ENCODE data around the gene CCL23. TPM values are rescaled to one million over a fixed set of nuclear protein-coding genes. Genes with fewer than 3 reads are reported as not detected.

Gene CCL23, protein sequence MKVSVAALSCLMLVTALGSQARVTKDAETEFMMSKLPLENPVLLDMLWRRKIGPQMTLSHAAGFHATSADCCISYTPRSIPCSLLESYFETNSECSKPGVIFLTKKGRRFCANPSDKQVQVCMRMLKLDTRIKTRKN
- total RNA-seq = not detected in 2 replicates

DNA sequence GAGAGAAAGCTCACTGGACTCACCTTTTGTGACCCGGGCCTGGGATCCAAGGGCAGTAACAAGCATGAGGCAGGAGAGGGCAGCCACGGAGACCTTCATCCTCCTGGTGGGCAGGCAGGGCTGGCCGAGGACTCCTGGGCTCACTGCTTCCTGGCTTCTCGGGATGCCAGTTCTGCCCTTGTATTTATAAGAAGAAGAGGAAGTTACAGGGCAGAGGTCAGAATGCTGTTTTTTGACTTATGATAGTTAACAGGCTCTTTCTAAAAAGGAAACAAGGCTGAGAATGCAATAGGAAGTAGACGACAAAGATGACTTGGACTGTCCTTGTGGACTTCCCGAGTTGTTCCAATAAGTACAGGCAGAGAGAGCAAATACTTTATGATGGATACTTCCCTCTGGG lies at the start of gene CCL23:
TSS of gene CCL23 (minus strand) at position 174 of the 400 bp plus-strand sequence. CDS start at position 99, 75 bp downstream.
- H3K4me3 ChIP-seq (ENCODE audit: insufficient read depth, low read length) = no peak within 1 kb of the TSS
- no peak within 1 kb of the TSS for H2AFZ ChIP-seq (ENCODE audit: low read length)
- H3K79me2 ChIP-seq (ENCODE audit: insufficient read depth, low read length) = no peaks in the 10 kb centered on the region
- TF ChIP-seq, protein P1, sequence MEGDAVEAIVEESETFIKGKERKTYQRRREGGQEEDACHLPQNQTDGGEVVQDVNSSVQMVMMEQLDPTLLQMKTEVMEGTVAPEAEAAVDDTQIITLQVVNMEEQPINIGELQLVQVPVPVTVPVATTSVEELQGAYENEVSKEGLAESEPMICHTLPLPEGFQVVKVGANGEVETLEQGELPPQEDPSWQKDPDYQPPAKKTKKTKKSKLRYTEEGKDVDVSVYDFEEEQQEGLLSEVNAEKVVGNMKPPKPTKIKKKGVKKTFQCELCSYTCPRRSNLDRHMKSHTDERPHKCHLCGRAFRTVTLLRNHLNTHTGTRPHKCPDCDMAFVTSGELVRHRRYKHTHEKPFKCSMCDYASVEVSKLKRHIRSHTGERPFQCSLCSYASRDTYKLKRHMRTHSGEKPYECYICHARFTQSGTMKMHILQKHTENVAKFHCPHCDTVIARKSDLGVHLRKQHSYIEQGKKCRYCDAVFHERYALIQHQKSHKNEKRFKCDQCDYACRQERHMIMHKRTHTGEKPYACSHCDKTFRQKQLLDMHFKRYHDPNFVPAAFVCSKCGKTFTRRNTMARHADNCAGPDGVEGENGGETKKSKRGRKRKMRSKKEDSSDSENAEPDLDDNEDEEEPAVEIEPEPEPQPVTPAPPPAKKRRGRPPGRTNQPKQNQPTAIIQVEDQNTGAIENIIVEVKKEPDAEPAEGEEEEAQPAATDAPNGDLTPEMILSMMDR (IDR thresholded peaks at IDR 0.05; ENCODE audit: extremely low read depth, low read depth, low read length) = no peak
- H4K20me1 ChIP-seq (ENCODE audit: insufficient read depth, low read length) = no peaks in the 10 kb centered on the region
- H3K27ac ChIP-seq (ENCODE audit: low read depth, low read length) = no peak within 1 kb of the TSS
- H3K9me3 ChIP-seq (ENCODE audit: low read depth, low read length) = no peaks in the 10 kb centered on the region
- H3K4me2 ChIP-seq (ENCODE audit: insufficient read depth, low read length) = no peak within 1 kb of the TSS
- H3K27me3 ChIP-seq (ENCODE audit: insufficient read depth, low read length) = no peaks in the 10 kb centered on the region
- H3K4me1 ChIP-seq (ENCODE audit: insufficient read depth, low read length) = no peaks in the 10 kb centered on the region
- no peaks in the 10 kb centered on the region for H3K36me3 ChIP-seq (ENCODE audit: insufficient read depth, low read length)
- no peak for DNase-seq (ENCODE audit: insufficient read length, low spot score, missing footprints)

DNA sequence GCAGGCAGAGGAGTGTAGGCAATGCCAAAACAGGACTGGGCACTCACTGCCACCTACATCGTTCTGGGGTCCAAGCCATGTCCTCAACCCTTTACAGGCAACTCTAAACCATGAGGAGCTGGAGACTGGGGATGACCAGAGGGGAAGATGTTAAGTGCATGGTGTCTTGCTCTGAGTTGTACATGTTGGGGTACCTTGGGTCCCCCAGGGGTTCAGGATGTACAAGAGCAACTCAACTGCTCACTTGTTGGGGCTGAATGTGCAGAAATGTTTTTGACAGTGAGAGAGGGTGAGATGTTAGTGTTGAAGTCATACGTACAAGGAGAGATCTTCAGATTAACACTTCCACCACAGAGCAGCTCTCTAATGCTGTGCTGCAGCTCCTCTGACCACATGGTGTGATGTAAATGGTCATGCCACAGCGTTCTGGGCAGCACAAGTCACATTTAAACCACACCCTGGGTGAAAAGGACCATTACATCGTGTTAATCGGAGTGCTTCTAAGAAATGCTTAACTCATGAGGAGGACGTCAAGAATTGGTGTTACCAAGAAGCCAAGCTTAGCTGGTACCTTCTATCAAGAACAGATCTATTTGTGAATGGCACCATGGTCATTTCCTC lies 48.7 kb upstream of the CCL23 start:
- Histone ChIP-seq H3K36me3 (ENCODE audit: insufficient read depth, low read length) (no peaks in the 10 kb centered on the region), H3K27me3 (ENCODE audit: insufficient read depth, low read length) (no peaks in the 10 kb centered on the region), H3K4me3 (ENCODE audit: insufficient read depth, low read length) (no peak overlapping the region), H3K27ac (ENCODE audit: low read depth, low read length) (no peak overlapping the region), H3K4me1 (ENCODE audit: insufficient read depth, low read length) (no peaks in the 10 kb centered on the region), H3K79me2 (ENCODE audit: insufficient read depth, low read length) (no peaks in the 10 kb centered on the region), H2AFZ (ENCODE audit: low read length) (no peak overlapping the region), H3K4me2 (ENCODE audit: insufficient read depth, low read length) (no peak overlapping the region), H3K9me3 (ENCODE audit: low read depth, low read length) (no peaks in the 10 kb centered on the region), H4K20me1 (ENCODE audit: insufficient read depth, low read length) (no peaks in the 10 kb centered on the region)
- no peak for DNase-seq (ENCODE audit: insufficient read length, low spot score, missing footprints)
- TF ChIP-seq, protein P1 (IDR thresholded peaks at IDR 0.05; ENCODE audit: extremely low read depth, low read depth, low read length) = no peak

DNA sequence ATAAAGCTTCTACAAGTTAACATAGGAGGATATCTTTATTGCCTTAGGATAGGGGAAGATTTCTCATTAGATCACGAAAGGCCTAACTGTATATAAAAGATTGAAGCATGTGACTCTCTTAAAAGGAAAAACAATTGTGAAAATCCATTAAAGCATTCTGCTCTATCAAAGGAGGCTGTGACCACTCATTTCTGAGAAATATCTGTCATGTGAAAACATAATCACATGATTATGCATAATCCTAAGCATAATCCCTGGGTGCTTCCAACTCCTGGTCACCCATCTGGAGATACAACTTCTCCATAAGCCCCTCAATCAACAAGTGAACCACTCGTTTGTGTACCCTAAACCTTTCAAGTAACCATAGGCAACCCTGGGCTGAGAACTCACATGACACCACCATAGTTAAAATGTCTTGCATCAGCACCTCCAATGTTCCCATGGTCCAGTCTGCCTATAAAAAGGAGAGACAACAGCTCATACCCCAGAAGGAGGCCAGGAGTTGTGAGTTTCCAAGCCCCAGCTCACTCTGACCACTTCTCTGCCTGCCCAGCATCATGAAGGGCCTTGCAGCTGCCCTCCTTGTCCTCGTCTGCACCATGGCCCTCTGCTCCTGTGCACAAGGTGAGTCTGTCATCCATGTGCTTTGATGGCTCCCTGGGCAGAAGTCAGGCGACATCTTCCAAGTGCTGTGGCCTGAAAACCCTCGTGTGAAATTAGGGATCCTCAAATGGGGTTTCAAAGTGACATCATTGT lies 46.2 kb upstream of the CCL23 start, which contains the start of gene CCL18:
TSS of gene CCL18 (plus strand) at position 487 of the 756 bp plus-strand sequence. CDS start at position 558, 71 bp downstream.
- H4K20me1 ChIP-seq (ENCODE audit: insufficient read depth, low read length) = no peaks in the 10 kb centered on the region
- H3K4me1 ChIP-seq (ENCODE audit: insufficient read depth, low read length) = no peaks in the 10 kb centered on the region
- H3K4me2 ChIP-seq (ENCODE audit: insufficient read depth, low read length) = no peak within 1 kb of the TSS
- no peak within 1 kb of the TSS for H2AFZ ChIP-seq (ENCODE audit: low read length)
- no peak within 1 kb of the TSS for H3K27ac ChIP-seq (ENCODE audit: low read depth, low read length)
- DNase-seq (ENCODE audit: insufficient read length, low spot score, missing footprints) = no peak
- H3K27me3 ChIP-seq (ENCODE audit: insufficient read depth, low read length) = no peaks in the 10 kb centered on the region
- no peak within 1 kb of the TSS for H3K4me3 ChIP-seq (ENCODE audit: insufficient read depth, low read length)
- no peaks in the 10 kb centered on the region for H3K79me2 ChIP-seq (ENCODE audit: insufficient read depth, low read length)
- TF ChIP-seq, protein P1 (IDR thresholded peaks at IDR 0.05; ENCODE audit: extremely low read depth, low read depth, low read length) = no peak
- no peaks in the 10 kb centered on the region for H3K9me3 ChIP-seq (ENCODE audit: low read depth, low read length)
- no peaks in the 10 kb centered on the region for H3K36me3 ChIP-seq (ENCODE audit: insufficient read depth, low read length)

DNA sequence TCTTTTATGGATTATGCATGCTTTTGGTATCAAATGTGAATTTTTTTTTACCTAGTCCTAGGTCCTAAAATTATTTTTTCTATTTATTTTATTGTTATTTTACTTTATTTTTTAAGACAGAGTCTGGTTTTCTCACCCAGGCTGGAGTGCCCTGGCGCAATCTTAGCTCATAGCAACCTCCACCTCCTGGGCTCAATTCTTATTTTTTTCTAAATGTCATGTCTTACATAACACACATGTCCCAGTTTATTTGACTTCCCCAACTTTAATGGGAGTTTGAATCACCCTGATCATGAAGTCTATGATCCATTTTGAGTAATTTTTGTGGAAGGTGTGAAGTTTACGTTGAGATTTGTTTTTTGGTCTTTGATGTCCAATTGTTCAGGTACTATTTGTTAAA lies 43.0 kb upstream of the CCL23 start:
- TF ChIP-seq, protein P1 (IDR thresholded peaks at IDR 0.05; ENCODE audit: extremely low read depth, low read depth, low read length) = no peak
- H3K27ac ChIP-seq (ENCODE audit: low read depth, low read length) = no peak overlapping the region
- no peaks in the 10 kb centered on the region for H3K79me2 ChIP-seq (ENCODE audit: insufficient read depth, low read length)
- H3K9me3 ChIP-seq (ENCODE audit: low read depth, low read length) = no peaks in the 10 kb centered on the region
- H3K4me2 ChIP-seq (ENCODE audit: insufficient read depth, low read length) = no peak overlapping the region
- no peaks in the 10 kb centered on the region for H3K4me1 ChIP-seq (ENCODE audit: insufficient read depth, low read length)
- DNase-seq (ENCODE audit: insufficient read length, low spot score, missing footprints) = no peak
- no peak overlapping the region for H2AFZ ChIP-seq (ENCODE audit: low read length)
- no peak overlapping the region for H3K4me3 ChIP-seq (ENCODE audit: insufficient read depth, low read length)
- H3K27me3 ChIP-seq (ENCODE audit: insufficient read depth, low read length) = no peaks in the 10 kb centered on the region
- no peaks in the 10 kb centered on the region for H4K20me1 ChIP-seq (ENCODE audit: insufficient read depth, low read length)
- H3K36me3 ChIP-seq (ENCODE audit: insufficient read depth, low read length) = no peaks in the 10 kb centered on the region

Data from osteoblast (primary cell).